HG03064 (cell line): ENCODE data around the gene KCNT2.
"Not testable (repeated sequence)": the region's sequence is repeated elsewhere in the genome, so short reads cannot be mapped to it uniquely, and the experiment has no call there.

Experiments used
- ATAC-seq: cut with Tn5 transposase; IDR thresholded peaks from one replicate; pipeline ENCODE4 v1.9.1; 2021; ENCODE audit warnings: low read depth; ENCODE audit not compliant: unreplicated experiment

The KCNT2 gene

DNA sequence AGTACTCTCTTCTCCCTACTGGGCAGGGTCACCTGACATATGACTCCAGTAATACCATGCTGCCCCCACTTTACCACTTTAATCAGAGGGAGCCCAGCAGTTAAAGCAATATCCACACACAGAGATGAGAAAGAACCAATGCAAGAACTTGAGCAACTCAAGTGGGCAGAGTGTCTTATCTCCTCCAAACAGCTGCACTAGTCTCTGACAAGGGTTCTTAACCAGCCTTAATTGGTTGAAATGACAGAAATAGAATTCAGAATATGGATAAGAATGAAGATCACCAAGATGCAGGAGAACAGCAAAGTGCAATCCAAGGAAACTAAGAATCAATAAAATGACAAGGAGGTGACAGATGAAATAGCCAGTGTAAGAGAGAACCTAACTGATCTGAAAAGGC lies 91.0 kb downstream of the KCNT2 start:
- ATAC-seq: no peak

DNA sequence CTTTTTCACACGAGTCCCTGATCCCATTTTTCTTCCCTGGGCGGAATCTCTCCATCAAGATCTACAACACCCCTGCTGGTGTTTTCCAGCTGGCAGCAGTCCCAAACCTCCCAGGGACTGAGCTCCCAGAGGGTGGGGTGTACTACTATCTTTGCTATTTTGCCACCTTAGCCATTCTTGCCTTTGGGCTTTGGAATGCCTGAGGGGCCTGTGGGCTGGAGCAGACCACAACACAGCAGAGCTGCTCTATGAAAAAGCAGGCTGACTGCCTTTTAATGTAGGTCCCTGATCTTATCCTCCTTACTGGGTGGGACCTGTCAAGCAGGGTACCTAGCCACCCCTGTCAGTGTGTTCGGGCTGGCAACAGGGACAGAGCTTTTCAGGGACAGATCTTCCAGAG lies 91.9 kb downstream of the KCNT2 start:
- no peak for ATAC-seq

DNA sequence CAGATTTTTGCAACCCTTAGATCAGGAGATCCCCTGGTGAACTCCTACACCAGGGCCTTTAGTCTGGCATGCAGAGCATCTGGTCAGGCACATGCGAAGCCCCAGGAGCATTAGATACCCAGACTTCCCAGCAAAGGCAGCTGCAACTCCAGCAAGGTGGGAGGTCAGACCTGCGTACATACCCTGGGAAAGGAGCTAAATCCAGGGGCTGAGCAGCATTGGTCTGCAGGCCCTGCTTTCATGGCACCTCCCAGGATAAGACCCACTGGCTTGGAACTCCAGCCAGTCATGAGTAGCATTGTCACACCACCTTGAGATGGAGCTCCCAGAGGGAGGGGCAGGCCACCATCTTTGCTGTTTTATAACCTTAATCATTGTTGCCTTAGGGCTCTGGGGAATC lies 92.3 kb downstream of the KCNT2 start:
- ATAC-seq: no peak

DNA sequence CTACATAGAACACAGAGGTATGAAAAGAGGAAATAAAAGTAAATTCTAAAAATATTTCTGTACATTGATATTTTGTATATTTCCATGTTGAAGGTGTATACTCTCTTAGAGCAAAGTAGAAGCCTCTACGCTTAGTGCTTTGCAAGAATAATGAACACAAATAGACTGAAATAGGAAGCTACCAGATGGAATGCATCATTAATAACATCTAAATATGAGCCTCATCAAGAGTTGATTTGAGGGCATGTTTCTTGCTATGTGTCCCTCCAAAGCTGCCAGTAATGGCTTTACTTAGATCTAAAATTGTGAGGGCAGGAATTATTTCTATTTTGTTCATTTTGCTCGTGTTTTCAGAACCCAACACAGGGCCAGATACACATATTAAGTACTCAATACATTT lies 94.4 kb downstream of the KCNT2 start:
- no peak for ATAC-seq

DNA sequence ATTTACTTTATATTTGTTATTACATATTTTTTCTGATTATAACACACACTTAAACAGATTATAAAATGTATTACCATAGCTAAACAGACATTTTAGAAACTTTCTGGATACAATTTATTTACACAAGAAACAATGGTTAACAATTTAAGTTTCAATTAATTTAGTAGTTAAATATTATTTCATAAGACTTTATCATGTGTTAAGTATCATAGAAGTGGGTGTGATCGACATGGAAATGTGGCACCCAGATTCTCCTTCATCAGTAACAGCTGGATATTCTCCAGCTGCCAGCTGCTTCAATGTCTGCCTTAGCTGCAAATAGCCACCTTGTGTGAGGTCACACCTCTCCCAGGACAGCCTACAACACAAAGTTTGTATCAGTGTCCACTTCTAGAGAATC lies 97.8 kb downstream of the KCNT2 start:
- ATAC-seq: no peak

DNA sequence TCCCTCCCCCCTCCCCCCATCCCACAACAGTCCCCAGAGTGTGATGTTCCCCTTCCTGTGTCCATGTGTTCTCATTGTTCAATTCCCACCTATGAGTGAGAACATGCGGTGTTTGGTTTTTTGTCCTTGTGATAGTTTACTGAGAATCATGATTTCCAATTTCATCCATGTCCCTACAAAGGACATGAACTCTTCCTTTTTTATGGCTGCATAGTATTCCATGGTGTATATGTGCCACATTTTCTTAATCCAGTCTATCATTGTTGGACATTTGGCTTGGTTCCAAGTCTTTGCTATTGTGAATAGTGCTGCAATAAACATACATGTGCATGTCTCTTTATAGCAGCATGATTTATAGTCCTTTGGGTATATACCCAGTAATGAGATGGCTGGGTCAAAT lies 104.0 kb downstream of the KCNT2 start:
- ATAC-seq: not testable (repeated sequence)

DNA sequence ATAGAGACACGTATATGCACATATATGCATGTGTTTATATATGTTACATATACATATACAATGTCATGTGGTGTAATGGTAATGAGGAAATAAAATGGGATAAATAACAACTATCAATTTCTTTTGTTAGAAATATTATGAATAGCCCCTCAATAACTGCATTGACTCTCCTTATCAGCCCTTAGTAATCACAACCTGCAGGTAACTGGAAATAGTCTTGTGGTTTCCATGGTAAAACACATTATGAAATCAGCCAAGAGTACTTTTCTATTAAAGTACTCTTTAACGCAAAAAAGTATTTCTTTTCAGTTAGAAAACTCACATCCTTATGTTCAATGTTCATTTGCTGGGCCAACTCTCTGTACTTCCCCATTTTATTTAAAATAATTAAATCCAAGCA lies 105.8 kb downstream of the KCNT2 start:
- ATAC-seq: no peak

DNA sequence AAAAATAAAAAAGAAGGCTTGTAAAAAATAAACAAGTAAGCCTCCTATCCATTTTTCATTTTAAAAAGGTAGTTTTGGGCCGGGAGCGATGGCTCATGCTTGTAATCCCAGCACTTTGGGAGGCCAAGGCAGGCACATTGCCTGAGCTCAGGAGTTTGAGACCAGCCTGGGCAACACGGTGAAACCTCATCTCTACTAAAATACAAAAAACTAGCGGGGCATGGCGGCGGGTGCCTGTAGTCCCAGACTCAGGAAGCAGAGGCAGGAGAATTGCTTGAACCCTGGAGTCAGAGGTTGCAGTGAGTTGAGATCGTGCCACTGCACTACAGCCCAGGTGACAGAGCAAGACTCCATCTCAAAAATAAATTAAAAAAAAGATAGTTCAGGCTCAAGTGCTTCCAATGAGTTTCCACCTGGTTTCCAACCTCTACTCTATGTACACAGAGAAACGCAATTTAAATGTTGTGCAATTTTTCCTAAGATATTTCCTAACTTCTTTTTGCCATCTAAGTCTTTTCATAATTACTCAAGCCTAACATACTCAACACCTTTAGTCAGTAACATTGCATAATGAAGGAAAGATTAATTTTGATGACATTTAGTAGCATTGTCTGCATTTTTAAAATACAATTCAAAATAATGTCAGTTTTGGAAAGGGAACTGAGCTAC lies 106.3 kb downstream of the KCNT2 start:
- no peak for ATAC-seq

DNA sequence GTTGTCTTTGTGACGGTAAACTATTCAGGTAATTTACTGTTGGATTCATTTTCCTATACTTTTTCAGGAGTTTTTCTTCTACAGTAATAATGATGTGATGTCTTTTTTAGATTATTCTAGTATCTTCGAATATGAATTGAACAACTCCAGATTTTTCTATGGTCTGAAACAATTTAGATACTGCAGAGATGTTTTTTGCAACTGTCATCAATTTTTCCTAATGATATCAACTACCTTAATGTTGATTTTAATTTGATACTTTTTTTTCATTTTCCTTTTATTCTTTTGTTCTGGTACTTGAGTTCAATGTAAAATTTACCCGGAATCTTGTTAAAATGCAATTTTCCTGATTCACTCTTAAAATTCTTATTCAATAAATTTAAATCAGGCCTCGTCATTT lies 110.4 kb downstream of the KCNT2 start:
- ATAC-seq: no peak

DNA sequence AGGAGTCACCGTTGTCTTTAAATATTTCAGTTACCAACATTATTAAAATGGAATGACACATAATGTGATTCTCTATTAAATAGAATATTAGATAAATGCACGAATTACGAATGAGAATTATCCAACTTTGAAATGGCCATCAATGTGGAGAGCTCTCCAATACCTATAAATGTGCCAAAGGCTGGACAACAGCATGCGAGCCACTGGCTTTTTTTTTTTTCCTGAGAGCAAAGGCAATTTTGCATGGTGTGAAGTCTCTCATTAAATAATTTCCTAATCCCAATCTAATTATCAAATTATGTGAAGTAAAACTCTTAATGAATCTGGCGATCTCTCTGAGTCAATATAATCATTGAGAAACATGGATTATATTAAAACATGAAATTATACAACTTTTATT lies 113.5 kb downstream of the KCNT2 start:
- no peak for ATAC-seq

DNA sequence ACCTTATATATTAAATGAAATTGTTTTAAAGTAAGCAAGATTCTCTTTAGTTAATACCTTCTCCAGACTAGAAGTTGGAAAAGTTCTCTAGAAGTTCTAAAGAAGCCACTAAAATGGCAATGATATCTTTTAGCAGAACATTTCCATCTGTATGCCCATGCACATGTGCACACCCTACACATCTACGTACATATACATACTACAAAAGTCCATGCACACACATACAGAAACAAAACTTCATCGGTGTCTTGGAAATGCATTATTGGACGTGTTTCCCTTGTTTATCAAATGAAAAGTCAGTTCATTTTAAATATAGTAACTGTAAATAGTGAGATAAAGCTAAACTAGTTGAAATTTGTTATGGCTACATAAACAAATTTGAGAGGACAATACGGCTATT lies 114.4 kb downstream of the KCNT2 start:
- no peak for ATAC-seq

DNA sequence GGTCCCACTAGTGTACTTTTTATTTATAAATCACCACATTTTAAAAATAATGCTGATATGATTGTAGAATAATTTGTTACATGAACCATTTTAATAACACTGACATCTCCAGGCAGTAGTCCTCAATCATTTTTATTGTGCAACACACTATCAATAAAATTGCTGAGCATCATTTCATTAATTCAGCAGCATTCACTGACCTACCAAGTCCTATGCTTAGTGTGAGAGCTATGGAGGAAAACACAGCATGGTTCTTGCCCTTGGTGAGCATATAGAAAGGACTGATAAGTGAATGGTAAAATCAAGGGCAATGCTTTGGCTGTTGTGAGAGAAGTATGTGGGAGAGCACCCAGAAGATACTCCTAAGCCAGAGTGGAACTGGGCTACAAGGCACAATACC lies 119.7 kb downstream of the KCNT2 start:
- ATAC-seq: no peak

DNA sequence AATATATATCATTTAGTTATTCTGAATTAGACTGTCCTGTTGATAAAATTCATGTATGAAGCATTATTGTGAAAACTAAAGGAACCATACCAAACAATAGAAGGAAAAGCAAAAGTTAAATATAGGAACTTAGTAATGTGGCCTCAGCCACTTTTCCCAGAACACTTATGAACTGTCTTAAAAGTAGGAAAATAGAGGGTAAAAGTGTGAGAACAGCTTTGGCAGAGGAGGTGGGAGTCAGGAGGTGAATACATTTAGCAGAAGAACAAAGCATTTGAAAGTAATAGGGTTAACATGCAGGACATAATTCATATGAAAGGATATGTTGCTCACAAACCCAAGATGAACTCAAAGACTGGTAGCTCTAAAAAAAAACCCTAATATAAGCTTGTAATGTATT lies 121.9 kb downstream of the KCNT2 start:
- ATAC-seq: no peak

DNA sequence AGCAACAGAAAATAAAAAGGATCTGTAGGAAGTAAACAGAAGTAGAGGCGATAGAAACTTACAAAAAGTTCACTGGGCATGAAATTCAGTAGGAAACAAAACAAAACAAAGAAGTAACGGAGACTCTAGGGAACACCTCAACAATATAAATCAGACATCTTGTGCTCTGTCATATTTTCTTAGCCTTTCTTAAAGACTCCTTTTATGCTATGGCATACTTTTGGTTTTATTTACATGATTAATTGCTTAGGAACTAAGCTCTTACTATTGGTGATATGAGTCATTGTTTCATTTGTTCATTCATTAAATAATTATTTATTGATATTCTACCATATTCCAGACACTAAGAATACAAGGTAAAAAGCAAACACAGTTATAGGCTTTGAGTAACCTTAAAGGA lies 126.6 kb downstream of the KCNT2 start:
- ATAC-seq: no peak

DNA sequence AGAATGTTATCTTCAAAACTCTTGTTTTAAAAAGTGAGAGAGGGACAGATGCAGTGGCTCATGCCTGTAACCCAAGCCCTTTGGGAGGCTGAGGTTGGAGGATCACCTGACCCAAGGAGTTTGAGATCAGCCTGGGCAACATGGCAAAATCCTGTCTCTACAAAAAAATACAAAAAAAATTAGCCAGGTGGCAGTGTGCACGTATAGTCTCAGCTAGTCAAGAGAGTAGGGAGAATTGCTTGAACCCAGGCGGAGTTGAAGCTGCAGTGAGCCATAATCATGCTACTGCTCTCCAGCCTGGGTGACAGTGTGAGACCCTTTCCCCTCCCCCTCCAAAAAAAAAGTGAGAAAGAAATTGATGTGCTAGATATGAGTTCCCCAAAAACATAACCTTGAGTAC lies 131.0 kb downstream of the KCNT2 start:
- ATAC-seq: no peak

DNA sequence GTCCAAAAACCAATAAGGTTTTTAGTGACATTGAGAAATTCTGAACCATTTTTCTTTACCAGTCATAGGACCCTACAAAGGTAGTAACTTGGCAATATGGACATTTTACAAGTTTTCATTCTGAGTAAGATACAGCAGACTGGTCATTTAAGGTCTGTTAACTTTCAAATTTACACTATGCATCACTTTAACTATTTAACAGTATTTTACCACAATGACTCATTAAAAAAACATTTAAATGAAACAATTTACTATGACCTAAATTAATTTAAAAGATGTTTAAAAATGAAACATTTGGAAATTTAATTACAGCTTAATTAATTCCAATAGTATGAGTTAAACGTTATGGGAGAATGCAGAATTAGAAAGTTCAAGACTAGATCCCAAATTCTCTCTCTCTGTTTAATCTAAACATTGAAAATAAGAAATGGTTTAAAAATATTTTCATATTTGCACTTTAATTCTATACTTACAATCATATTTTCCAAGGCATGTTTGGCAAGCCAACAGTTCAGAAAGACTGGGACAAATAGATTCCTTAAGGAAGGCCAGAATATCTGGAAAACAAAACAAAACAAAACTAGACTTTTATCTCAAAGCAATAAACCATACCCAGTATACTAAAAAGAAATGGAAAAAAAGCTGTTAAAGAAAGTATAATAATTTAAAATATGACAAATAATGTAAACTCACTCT lies 140.9 kb downstream of the KCNT2 start:
- no peak for ATAC-seq

DNA sequence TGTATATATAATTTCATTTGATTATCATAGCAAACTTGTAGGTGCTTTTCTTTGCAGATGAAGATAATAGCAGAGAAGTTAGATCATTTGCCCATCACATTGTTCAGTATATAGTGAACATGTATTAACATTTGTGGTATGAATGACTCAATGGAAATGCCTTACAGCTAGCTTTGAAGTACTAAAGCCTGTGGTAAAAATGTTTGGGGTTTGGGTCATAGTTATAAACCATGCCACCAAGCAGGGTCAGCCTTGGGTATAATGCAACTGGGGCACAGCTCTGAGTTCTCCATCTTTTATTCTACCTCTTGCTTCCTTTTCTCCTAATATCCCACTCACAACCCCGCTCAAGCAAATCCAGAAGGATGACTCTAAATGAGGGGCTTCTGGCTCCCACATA lies 141.6 kb downstream of the KCNT2 start:
- ATAC-seq: no peak

DNA sequence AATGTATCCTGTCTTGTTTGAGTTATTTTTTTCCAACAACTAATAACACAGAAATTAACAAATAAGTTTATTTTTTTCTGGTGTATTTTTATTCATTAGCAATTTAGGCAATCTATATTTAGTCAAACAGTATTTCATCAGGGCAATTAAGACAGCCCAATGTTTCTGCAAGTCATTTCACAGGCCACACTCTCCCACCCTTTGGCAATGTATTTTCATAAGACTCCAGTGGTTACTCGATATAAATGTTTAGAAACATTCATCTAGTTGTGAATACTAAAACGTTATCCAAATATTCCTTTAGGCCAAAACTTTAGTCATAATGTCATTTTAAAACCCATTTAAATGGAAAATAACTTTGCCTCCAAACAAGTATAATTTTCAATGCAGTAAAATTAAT lies 142.1 kb downstream of the KCNT2 start:
- ATAC-seq: no peak

DNA sequence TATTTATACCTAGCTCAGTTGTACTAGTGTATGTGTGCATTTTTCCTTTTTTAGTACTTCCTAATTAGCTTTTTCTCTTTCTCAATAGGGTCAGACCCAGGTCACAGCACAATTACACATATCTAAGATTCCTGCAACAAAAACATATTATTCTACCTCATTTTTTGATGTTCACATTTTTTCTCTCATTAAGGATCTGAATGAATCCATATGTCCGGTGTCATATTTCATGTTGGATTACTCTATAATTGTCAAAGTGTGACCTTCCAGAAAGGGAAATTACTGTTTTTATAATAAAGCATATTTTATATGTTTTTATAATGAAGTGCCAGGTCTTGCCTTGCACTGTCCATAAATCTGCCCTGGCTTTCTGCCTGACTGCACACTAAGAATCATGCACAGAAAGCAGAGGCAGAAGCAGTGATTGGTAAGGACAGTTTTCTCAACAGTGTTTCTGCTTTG lies 143.7 kb downstream of the KCNT2 start:
- ATAC-seq: no peak

DNA sequence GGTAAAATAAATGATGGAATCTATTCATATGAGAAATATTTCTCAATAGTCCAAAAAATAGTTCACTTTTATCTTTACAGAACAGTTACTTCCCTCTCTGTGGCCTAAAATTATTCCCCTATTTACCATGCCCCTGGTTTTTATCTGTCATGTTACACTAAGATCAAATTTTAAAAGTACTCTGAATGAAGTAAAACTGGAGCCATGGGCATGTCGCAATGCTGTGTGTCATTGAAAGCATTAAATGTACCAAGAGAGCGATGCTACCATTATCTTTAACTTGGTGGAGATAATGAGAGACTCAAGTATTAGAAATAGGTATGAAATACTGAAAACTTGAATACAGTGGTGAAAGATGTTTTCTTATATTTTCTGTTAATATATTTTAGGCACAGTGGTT lies 146.2 kb downstream of the KCNT2 start:
- ATAC-seq: no peak

DNA sequence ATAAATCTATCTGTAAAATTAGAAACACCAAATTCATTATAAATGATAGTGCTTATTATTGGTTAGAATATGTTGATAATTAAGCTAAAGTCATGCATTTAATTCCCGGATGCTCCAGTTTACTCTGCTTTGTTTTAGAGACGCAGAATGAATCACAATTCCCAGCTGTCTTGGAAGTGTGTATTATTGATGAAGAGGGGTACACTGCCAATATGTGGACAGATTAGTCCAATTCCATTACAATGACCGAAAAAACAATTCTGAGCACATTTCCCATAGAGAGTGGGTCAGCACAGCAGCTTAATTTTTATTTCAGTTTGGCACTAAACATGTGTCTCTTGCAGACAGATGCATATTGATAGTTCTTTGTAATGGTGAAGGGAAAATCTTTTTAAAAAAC lies 146.7 kb downstream of the KCNT2 start:
- ATAC-seq: no peak

DNA sequence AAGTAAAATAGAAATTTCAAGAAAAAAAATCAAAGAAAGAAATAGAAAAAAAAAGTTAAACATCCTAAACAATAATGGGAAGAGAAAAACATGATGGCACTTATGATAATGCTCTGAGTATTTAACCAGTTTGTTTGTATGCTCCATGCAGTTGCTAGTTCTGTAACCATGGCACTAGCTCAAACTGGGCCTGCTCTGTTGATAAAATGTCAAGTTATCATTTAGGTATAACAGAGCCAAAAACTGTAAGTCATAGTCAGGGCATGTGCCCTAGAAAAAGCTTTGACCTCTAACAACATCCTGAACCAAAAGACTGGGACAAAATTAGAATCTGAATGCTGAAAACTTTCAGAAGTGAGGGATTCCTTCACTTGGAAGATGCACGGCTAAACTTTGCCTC lies 148.9 kb downstream of the KCNT2 start:
- ATAC-seq: no peak

DNA sequence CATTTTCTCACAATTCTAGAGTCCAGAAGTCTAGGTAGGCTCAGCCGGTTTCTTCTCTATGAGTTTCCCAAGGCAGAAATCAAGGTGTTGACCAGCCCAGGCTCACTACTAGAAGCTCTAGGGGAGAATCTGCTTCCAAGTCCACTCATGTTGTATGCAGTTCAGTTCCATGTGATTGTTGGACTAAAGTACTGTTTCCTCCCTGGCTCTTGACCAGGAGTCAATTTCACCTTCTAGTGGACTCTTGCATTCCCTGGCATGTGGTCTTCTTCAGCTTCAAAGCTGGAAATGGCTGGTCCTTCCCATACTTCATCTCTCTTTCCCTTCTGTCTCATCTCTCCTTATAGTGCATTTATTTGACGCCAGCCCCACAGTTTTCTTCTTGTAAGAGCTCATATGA lies 153.4 kb downstream of the KCNT2 start:
- no peak for ATAC-seq
